ENCODE data around the gene AHCTF1. TPM values are rescaled to one million over a fixed set of nuclear protein-coding genes. Genes with fewer than 3 reads are reported as not detected.

AHCTF1 gene
- total and polyA plus RNA-seq, 2 experiments from 2014 or later = 21.7 to 49.8 TPM

DNA sequence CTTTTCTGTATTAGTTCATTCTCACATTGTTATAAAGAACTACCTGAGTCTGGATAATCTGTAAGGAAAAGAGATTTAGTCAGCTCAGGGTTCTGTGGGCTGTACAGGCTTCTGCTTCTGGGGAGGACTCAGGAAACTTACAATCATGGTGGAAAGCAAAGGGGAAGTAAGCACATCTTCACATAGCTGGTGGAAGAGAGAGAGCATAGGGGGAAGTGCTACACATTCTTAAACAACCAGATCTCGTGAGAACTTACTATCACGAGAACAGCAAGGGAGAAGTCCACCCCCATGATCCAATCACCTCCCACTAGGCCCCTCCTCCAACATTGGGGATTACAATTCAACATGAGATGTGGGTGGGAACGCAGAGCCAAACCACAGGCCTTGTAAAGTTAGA is 37.9 kb upstream of the AHCTF1 start:
- H3K9me3 Mint-ChIP-seq = peaks cover 77% of the 10 kb centered on the region

More for the DNA sequence above, 37.9 kb upstream of the AHCTF1 start:
- Histone ChIP-seq H3K4me3 (no peak overlapping the region), H2AFZ (no peak overlapping the region), H3K4me2 (no peak overlapping the region), H4K20me1 (replicated peaks; ENCODE audit: insufficient read depth) (no peaks in the 10 kb centered on the region; the same call in 1 of the 2 replicates), H3K27ac (ENCODE audit: low read depth) (no peak overlapping the region), H3K79me2 (replicated peaks; ENCODE audit: insufficient read depth) (no peaks in the 10 kb centered on the region), H3F3A (replicated peaks; ENCODE audit: low read depth) (no peaks in the 10 kb centered on the region), H3K36me3 (ENCODE audit: insufficient read depth) (peaks cover 4% of the 10 kb centered on the region), H3K27me3 (ENCODE audit: insufficient read depth) (no peaks in the 10 kb centered on the region), H3K4me1 (ENCODE audit: insufficient read depth) (no peaks in the 10 kb centered on the region), H3K9me2 (ENCODE audit: insufficient read depth) (peaks cover 7% of the 10 kb centered on the region)
- no peak overlapping the region for H3K4me3 Mint-ChIP-seq
- no peaks in the 10 kb centered on the region for H3K27me3 Mint-ChIP-seq (ENCODE audit: insufficient read depth, low read depth, poor library complexity)
- TF ChIP-seq JUNB (IDR thresholded peaks at IDR 0.05; ENCODE audit: unreplicated experiment) (no peak), NANOG (IDR thresholded peaks at IDR 0.05; ENCODE audit: borderline replicate concordance) (no peak), CREB1 (CRISPR knock-in tag; IDR thresholded peaks at IDR 0.05; ENCODE audit: low read depth) (no peak), STAT1 (IDR thresholded peaks at IDR 0.05; ENCODE audit: unreplicated experiment) (no peak), ZNF114 (CRISPR knock-in tag; IDR thresholded peaks at IDR 0.05) (no peak), EZH2phosphoT487 (IDR thresholded peaks at IDR 0.05; ENCODE audit: unreplicated experiment) (no peak), POLR2AphosphoS5 (IDR thresholded peaks at IDR 0.05; ENCODE audit: low read depth) (no peak), EZH2 (IDR thresholded peaks at IDR 0.05; ENCODE audit: low read depth, unreplicated experiment) (no peak), ZNF331 (CRISPR knock-in tag; IDR thresholded peaks at IDR 0.05; ENCODE audit: low read depth) (no peak)
- TF ChIP-seq, protein P1, sequence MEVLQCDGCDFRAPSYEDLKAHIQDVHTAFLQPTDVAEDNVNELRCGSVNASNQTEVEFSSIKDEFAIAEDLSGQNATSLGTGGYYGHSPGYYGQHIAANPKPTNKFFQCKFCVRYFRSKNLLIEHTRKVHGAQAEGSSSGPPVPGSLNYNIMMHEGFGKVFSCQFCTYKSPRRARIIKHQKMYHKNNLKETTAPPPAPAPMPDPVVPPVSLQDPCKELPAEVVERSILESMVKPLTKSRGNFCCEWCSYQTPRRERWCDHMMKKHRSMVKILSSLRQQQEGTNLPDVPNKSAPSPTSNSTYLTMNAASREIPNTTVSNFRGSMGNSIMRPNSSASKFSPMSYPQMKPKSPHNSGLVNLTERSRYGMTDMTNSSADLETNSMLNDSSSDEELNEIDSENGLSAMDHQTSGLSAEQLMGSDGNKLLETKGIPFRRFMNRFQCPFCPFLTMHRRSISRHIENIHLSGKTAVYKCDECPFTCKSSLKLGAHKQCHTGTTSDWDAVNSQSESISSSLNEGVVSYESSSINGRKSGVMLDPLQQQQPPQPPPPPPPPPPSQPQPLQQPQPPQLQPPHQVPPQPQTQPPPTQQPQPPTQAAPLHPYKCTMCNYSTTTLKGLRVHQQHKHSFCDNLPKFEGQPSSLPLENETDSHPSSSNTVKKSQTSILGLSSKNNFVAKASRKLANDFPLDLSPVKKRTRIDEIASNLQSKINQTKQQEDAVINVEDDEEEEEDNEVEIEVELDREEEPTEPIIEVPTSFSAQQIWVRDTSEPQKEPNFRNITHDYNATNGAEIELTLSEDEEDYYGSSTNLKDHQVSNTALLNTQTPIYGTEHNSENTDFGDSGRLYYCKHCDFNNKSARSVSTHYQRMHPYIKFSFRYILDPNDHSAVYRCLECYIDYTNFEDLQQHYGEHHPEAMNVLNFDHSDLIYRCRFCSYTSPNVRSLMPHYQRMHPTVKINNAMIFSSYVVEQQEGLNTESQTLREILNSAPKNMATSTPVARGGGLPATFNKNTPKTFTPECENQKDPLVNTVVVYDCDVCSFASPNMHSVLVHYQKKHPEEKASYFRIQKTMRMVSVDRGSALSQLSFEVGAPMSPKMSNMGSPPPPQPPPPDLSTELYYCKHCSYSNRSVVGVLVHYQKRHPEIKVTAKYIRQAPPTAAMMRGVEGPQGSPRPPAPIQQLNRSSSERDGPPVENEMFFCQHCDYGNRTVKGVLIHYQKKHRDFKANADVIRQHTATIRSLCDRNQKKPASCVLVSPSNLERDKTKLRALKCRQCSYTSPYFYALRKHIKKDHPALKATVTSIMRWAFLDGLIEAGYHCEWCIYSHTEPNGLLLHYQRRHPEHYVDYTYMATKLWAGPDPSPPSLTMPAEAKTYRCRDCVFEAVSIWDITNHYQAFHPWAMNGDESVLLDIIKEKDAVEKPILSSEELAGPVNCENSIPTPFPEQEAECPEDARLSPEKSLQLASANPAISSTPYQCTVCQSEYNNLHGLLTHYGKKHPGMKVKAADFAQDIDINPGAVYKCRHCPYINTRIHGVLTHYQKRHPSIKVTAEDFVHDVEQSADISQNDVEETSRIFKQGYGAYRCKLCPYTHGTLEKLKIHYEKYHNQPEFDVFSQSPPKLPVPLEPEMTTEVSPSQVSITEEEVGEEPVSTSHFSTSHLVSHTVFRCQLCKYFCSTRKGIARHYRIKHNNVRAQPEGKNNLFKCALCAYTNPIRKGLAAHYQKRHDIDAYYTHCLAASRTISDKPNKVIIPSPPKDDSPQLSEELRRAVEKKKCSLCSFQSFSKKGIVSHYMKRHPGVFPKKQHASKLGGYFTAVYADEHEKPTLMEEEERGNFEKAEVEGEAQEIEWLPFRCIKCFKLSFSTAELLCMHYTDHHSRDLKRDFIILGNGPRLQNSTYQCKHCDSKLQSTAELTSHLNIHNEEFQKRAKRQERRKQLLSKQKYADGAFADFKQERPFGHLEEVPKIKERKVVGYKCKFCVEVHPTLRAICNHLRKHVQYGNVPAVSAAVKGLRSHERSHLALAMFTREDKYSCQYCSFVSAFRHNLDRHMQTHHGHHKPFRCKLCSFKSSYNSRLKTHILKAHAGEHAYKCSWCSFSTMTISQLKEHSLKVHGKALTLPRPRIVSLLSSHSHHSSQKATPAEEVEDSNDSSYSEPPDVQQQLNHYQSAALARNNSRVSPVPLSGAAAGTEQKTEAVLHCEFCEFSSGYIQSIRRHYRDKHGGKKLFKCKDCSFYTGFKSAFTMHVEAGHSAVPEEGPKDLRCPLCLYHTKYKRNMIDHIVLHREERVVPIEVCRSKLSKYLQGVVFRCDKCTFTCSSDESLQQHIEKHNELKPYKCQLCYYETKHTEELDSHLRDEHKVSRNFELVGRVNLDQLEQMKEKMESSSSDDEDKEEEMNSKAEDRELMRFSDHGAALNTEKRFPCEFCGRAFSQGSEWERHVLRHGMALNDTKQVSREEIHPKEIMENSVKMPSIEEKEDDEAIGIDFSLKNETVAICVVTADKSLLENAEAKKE (CRISPR knock-in tag; IDR thresholded peaks at IDR 0.05) = no peak
- TF ChIP-seq, protein P2, sequence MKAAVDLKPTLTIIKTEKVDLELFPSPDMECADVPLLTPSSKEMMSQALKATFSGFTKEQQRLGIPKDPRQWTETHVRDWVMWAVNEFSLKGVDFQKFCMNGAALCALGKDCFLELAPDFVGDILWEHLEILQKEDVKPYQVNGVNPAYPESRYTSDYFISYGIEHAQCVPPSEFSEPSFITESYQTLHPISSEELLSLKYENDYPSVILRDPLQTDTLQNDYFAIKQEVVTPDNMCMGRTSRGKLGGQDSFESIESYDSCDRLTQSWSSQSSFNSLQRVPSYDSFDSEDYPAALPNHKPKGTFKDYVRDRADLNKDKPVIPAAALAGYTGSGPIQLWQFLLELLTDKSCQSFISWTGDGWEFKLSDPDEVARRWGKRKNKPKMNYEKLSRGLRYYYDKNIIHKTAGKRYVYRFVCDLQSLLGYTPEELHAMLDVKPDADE (IDR thresholded peaks at IDR 0.05) = no peak
- TF ChIP-seq, protein P3, sequence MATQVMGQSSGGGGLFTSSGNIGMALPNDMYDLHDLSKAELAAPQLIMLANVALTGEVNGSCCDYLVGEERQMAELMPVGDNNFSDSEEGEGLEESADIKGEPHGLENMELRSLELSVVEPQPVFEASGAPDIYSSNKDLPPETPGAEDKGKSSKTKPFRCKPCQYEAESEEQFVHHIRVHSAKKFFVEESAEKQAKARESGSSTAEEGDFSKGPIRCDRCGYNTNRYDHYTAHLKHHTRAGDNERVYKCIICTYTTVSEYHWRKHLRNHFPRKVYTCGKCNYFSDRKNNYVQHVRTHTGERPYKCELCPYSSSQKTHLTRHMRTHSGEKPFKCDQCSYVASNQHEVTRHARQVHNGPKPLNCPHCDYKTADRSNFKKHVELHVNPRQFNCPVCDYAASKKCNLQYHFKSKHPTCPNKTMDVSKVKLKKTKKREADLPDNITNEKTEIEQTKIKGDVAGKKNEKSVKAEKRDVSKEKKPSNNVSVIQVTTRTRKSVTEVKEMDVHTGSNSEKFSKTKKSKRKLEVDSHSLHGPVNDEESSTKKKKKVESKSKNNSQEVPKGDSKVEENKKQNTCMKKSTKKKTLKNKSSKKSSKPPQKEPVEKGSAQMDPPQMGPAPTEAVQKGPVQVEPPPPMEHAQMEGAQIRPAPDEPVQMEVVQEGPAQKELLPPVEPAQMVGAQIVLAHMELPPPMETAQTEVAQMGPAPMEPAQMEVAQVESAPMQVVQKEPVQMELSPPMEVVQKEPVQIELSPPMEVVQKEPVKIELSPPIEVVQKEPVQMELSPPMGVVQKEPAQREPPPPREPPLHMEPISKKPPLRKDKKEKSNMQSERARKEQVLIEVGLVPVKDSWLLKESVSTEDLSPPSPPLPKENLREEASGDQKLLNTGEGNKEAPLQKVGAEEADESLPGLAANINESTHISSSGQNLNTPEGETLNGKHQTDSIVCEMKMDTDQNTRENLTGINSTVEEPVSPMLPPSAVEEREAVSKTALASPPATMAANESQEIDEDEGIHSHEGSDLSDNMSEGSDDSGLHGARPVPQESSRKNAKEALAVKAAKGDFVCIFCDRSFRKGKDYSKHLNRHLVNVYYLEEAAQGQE (IDR thresholded peaks at IDR 0.05; ENCODE audit: unreplicated experiment) = no peak
- TF ChIP-seq, protein P4, sequence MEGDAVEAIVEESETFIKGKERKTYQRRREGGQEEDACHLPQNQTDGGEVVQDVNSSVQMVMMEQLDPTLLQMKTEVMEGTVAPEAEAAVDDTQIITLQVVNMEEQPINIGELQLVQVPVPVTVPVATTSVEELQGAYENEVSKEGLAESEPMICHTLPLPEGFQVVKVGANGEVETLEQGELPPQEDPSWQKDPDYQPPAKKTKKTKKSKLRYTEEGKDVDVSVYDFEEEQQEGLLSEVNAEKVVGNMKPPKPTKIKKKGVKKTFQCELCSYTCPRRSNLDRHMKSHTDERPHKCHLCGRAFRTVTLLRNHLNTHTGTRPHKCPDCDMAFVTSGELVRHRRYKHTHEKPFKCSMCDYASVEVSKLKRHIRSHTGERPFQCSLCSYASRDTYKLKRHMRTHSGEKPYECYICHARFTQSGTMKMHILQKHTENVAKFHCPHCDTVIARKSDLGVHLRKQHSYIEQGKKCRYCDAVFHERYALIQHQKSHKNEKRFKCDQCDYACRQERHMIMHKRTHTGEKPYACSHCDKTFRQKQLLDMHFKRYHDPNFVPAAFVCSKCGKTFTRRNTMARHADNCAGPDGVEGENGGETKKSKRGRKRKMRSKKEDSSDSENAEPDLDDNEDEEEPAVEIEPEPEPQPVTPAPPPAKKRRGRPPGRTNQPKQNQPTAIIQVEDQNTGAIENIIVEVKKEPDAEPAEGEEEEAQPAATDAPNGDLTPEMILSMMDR (conservative IDR thresholded peaks at IDR 0.05; ENCODE audit: low read depth in 2 of 2) = no peak
- H3K27ac Mint-ChIP-seq = no peak overlapping the region
- no peak for ATAC-seq
- no peak for DNase-seq (ENCODE audit: low spot score)
- no peaks in the 10 kb centered on the region; the same call in 2 of the 3 replicates for H3K4me1 Mint-ChIP-seq
- peaks cover 89% of the 10 kb centered on the region for H3K36me3 Mint-ChIP-seq (ENCODE audit: low read depth)

Data from GM23338 (cell line).